CD1c-positive myeloid dendritic cell (primary cell): ENCODE data around the gene C6orf163.

Experiments
- DNase-seq: peaks from one replicate; pipeline ENCODE4 v3.0.0-alpha.2; 2016; ENCODE audit errors: extremely low spot score

C6orf163 gene

GRCh38 chr6:87357479-87358196 is 13.0 kb downstream of the C6orf163 start:
- no peak for DNase-seq

- DNase-seq: no peak
These were observed 20.1 kb downstream of the C6orf163 start for GRCh38 chr6:87364602-87365252.

- DNase-seq: no peak
These were observed 21.6 kb downstream of the C6orf163 start for GRCh38 chr6:87366072-87366827.

DNA sequence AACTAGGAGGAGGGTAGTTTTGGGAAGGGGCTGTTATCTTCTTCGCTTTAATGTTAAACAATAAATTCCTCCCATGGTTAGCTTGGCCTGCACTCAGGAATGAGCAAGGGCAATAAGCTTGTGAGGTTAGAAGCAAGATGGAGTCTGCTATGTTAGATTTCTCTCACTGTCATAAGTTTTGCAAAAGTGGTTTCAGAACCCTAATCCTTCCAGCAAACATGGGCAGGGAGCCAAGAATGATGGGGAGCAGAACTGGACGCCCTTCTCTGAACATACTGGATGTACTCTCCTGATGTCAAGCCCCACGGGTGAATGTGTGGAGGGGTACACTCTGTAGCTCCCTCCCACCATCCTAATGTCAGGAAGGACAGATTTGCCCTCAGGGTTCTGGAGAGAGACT is 22.3 kb downstream of the C6orf163 start:
- DNase-seq: no peak

GRCh38 chr6:87373377-87373776 is 28.8 kb downstream of the C6orf163 start:
- DNase-seq: no peak

DNA sequence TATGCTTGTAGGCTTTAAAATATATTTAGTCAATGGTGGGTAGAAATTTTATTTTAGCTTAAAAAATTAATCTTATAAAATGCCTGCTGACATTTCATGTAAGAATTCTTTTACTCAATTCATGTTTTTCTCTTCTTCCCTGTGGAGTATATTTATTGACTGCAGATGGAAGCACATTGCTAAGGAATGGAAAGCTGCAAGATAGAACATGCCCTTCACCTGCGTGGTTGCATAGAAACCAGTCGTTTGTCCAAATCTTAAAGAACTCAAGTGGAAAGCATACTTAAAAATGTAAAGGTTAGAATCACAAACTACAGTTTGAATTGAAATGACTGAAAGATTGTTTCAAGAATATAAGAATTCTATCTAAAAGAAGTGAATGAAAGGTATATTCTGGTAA is 30.7 kb downstream of the C6orf163 start:
- DNase-seq: no peak

- DNase-seq: no peak
These were observed 32.0 kb downstream of the C6orf163 start for GRCh38 chr6:87376643-87377042.

DNA sequence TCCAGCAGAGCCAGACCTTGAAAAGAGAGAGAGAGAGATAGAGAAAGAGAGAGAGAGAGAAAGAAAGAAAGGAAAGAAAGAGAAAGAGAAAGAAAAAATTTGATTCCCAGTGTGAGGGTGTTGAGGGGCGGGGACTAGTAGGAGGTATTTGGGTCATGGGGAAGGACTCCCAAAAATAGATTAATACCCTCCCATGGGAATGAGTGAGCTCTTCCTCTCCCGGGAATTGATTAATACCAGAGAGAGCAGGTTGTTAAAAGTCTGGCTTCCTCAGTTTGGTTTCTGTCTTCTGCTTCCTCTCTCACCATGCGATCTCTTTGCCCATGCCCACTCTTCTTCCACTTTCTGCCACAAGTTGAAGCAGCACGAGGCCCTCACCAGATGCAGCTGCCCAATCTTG is 34.3 kb downstream of the C6orf163 start:
- no peak for DNase-seq

DNA sequence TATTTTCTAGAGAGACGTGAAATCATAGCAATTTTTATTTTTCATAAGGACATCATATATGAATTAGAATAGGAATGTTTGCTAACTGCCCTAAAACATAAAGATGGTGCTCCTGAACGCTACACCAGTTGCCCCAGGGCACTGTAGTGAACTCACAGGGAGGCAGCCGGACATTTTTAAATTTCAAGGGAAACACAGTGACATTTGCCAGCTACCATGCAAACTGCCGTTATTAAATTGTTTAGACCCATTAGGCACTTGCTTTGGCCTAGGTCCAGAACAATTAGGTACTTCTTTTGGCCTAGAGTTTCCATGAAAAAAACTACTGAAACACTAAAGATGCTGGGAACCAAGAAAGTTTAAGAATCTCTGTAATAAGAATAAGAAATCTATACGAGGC is 38.2 kb downstream of the C6orf163 start:
- no peak for DNase-seq

DNA sequence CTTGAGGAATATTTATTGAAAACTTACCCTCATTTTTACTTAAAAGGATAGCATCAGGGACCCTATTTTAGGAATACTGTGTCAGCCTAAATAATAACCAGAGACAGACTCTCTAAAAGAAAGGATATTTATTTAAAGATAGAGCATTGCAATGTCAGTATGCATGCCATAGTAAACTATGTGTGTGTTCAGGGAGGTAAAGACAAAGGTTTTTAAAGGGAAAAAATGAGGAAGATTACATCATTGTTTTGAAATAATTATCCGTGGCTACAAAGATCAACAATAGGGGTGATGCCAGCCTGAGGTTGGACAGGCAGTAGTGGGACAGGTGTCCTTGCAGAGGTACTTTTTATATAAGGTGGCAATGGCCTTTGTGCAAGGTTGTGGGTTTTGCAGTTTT is 39.4 kb downstream of the C6orf163 start:
- DNase-seq: no peak

- DNase-seq: no peak
These were observed 39.8 kb downstream of the C6orf163 start for GRCh38 chr6:87384449-87384848.

DNA sequence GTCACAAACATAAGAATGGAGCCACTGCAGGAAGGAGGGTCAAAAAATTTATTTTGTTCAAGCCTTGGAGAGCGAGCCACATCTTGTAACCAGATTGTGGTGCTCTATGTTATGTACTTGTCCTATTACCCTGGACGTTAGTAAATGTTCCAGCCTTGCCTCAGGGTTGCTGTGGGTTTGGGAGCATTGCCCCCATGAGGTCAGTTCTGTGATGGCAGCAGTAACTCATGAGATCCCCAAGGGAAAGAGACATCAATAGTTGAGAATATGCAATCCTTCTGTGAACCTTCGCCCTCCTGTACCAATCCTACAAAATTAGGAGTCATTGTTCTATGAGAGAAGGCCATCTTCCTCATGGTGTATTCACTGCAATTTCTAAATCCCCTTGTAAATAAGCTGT is 46.7 kb downstream of the C6orf163 start:
- DNase-seq: no peak

DNA sequence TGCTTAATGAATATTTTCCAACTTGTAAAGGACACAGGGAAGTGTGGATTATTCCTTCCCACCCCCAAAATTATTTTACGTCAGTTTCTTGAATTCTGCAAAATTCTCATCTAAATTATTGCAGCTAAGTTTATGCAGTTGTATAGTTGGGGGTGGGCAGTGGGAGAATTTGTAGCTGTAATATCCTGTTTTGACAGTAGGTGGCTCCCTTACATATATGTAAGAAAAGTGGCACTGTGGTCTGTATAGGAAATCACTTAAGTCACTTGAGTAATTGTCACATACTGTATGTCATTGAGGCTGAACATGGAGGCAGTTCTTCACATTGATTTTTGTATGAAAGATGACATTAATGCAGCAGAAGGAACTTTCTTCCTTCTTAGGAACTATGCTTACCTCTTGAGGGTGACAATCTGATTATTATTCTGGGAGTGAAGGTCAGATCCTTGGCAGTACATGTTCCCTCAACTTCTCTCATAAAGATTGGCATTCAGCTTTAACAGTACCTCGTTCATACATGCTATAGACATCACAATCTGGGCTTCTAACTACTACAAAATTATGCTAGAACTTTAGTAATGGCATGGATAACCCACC is 48.5 kb downstream of the C6orf163 start:
- peak; percentile 78 for DNase-seq

DNA sequence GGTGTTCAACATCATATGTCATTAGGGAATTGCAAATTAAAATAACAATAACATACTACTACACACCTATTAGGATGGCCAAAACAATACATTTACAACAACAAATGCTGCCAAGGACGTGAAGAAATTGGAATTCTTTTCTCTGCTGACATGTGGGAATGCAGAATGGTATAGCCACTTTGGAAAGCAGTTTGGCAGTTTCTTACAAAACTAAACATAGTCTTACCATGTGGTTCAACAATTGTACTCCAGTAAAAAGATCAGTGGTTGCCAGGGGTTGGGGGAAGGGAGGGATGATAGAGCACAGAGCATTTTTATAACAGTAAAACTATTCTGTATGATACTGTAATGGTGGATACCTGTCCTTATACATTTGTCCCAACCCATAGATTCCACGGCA is 50.8 kb downstream of the C6orf163 start:
- DNase-seq: no peak

DNA sequence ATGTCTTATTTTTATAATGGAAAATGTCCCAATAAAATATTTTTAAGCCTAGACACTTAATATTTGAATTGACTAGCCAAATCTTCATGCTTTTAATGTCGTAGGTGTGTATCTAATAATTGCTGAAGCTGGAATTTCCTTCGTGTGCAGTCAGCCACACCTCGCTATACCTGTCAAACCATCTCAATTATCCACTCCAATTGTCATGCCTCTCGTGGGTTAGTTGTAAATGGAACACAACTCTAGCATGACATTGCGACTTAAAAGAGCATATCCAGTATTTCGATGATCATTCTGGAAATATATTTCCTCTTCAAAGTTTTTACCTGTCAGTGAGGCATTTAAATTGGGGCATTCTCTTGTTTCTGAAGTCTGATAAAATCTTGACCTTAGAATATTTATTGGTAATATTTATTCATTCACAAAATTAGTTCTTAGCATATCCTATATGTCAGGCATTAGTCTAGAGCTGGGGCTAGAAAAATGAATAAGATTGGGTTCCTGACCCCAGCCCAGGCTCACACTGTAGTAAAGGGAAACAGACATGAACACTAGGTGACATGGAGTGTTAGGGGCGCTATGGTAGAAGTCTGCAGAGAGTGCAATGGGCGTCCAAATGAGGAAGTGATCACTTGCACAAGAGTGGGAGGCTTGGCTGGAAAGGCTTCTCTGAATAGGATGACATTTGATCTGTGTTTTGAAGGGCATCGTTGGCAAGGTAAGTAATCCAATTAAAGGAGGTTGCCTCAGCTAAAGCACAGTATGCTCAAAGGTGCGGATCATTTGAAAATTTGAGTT is 52.2 kb downstream of the C6orf163 start:
- DNase-seq: peak; percentile 58

- no peak for DNase-seq
These were observed 53.0 kb downstream of the C6orf163 start for GRCh38 chr6:87397656-87398055.

DNA sequence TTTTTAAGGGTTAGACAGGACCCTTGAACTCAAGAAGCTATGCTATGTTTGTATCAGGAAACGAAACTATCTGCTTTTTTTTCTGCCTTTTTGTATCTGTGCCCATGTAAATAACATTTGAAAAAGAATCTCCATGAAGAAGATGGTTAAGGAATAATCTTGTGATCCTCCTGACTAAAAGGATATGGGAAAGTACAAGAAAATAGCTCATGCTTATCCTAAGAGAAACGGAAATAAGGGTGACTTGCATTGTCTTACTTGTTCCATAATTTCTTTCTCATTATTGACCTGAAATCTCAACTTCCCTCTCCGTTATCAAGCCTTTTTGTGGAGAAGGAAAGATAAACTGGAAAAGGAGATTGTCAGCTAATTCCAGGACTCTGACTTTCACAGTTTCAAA is 57.2 kb downstream of the C6orf163 start:
- DNase-seq: no peak

GRCh38 chr6:87407561-87407900 is 62.9 kb downstream of the C6orf163 start:
- peak; percentile 52 for DNase-seq

- peak; percentile 89 for DNase-seq
These were observed 63.5 kb downstream of the C6orf163 start, which contains the start of gene CFAP206 for GRCh38 chr6:87407901-87408720. Gene CFAP206, plus strand, starts transcription at chr6:87407972. Its CDS starts 1,868 bp downstream, at chr6:87409840.

DNA sequence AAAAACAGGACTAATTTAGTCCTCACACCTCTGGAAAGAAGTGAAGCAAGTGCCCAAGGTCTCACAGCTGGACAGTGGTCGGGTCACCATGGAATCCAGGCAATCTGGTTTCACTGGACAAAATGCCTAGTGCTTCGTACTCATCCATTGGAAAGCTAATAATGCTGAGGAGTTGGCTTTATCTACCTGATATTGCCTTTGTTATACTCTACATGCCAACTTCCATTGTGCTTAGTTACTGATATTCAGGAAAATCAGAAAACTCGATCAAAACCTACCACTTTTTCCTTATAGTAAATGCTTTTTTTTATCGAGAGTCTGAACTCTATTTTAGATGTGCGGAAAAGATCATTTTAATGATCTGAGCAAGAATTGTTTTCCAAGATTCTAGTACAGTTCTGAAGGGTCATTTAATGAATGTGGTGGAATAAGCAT is 64.1 kb downstream of the C6orf163 start:
- DNase-seq: no peak
